Calu3 (cell line): Measurements from ENCODE around the gene SPSB4. TPM values are rescaled to one million over a fixed set of nuclear protein-coding genes. Genes with fewer than 3 reads are reported as not detected.

Source experiments
- BruUV-seq: library from RNA; stranded (reverse); fragments of 400-500 nt; replicated peaks from 2 replicates; lab custom pipeline; 2021; lab: Mats Ljungman, UMichigan
- CTCF ChIA-PET: fragments of 300-600 bp; sonication (Branson Sonifier 250); formaldehyde crosslinking; loops from one replicate; lab custom pipeline; 2022; ENCODE audit warnings: antibody characterized with exemption; lab: Charles Lee
- DNase-seq: peaks from one replicate; pipeline ENCODE4 v3.0.0; 2022
- H3K27ac Mint-ChIP-seq: one replicate; pipeline ENCODE4 v1.8.0; 2022; ENCODE audit warnings: mixed read lengths; ENCODE audit not compliant: unreplicated experiment
- H3K27me3 Mint-ChIP-seq: one replicate; pipeline ENCODE4 v1.8.0; 2022; ENCODE audit warnings: mixed read lengths; ENCODE audit not compliant: unreplicated experiment
- H3K36me3 Mint-ChIP-seq: one replicate; pipeline ENCODE4 v1.8.0; 2022; ENCODE audit warnings: mild to moderate bottlenecking, moderate library complexity, mixed read lengths; ENCODE audit not compliant: insufficient read depth, unreplicated experiment
- H3K4me1 Mint-ChIP-seq: one replicate; pipeline ENCODE4 v1.8.0; 2022; ENCODE audit warnings: mild to moderate bottlenecking, low read depth, mixed read lengths; ENCODE audit not compliant: unreplicated experiment
- H3K4me3 Mint-ChIP-seq: one replicate; pipeline ENCODE4 v1.8.0; 2022; ENCODE audit warnings: mild to moderate bottlenecking, low read depth, moderate library complexity, mixed read lengths; ENCODE audit not compliant: unreplicated experiment
- H3K9me3 Mint-ChIP-seq: one replicate; pipeline ENCODE4 v1.8.0; 2022; ENCODE audit warnings: low read depth, mixed read lengths; ENCODE audit not compliant: unreplicated experiment
- intact Hi-C: fragments of 100-400 bp; cut with micrococcal nuclease; formaldehyde crosslinking; loops from one replicate; pipeline ENCODE4 v1.10.0; 2022; ENCODE audit not compliant: unreplicated experiment
- total RNA-seq: library from RNA; stranded (reverse); gene quantifications from 2 replicates; pipeline ENCODE4 v1.2.3, GENCODE V29; 2022
- TF ChIP-seq, protein P1 (sequence below): fragments of 200-600 bp; IDR thresholded peaks from one replicate; pipeline ENCODE4 v1.8.0; 2022; ENCODE audit warnings: antibody characterized with exemption; ENCODE audit not compliant: unreplicated experiment

SPSB4 gene
- total RNA-seq, 1 experiment from 2014 or later, result not detected

DNA sequence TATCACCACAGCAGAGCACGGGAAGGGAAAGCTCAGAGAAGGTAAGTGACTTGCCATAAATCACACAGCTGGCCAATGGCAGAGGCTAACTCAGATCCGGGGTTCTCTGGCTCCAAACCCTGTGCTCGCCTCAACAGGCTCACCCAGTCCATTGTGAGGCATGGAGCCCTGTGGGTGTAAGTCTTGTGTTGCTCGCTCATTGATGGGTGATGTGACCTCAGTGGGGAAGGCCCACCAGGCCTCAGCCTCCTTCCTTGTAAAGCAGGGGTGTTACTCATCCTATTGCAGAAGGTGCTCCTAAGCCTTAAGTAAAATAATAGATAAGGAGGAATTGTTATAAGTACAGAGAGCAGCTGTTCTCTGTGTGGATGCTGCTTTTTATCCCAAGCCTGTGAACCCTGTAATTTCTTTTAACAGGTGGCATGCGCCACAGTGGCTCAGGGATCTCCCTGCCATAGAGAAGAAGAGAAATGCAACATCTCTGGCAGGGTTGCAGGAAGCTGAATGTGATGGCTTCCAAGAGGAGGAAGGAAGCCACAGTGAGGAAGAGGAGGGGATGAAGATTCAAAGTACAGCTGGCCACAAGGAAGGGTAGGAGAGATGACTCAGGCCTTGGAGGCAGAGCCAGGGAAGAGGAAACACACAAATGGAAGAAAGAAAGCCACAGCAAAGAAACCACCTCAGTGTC is 30.9 kb upstream of the SPSB4 start:
- H3K4me3 Mint-ChIP-seq, result no peak overlapping the region
- no peaks in the 10 kb centered on the region for H3K9me3 Mint-ChIP-seq
- CTCF ChIA-PET, result no interaction called here
- no peak overlapping the region for H3K27ac Mint-ChIP-seq
- intact Hi-C loops, result no loop called here
- no peaks in the 10 kb centered on the region for H3K36me3 Mint-ChIP-seq
- no peak for DNase-seq
- TF ChIP-seq, protein P1, sequence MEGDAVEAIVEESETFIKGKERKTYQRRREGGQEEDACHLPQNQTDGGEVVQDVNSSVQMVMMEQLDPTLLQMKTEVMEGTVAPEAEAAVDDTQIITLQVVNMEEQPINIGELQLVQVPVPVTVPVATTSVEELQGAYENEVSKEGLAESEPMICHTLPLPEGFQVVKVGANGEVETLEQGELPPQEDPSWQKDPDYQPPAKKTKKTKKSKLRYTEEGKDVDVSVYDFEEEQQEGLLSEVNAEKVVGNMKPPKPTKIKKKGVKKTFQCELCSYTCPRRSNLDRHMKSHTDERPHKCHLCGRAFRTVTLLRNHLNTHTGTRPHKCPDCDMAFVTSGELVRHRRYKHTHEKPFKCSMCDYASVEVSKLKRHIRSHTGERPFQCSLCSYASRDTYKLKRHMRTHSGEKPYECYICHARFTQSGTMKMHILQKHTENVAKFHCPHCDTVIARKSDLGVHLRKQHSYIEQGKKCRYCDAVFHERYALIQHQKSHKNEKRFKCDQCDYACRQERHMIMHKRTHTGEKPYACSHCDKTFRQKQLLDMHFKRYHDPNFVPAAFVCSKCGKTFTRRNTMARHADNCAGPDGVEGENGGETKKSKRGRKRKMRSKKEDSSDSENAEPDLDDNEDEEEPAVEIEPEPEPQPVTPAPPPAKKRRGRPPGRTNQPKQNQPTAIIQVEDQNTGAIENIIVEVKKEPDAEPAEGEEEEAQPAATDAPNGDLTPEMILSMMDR, result no peak
- H3K27me3 Mint-ChIP-seq, result peaks cover 32% of the 10 kb centered on the region
- BruUV-seq, result no TSS peak
- H3K4me1 Mint-ChIP-seq, result no peaks in the 10 kb centered on the region

- Mint-ChIP-seq H3K4me3 (no peak overlapping the region), H3K36me3 (no peaks in the 10 kb centered on the region), H3K27ac (no peak overlapping the region), H3K9me3 (no peaks in the 10 kb centered on the region), H3K27me3 (peaks cover 30% of the 10 kb centered on the region), H3K4me1 (no peaks in the 10 kb centered on the region)
- DNase-seq, result no peak
- CTCF ChIA-PET, result no interaction called here
- TF ChIP-seq, protein P1, result no peak
- intact Hi-C loops, result no loop called here
- no TSS peak for BruUV-seq
These were observed 29.9 kb upstream of the SPSB4 start for GRCh38 chr3:141021261-141021660.

DNA sequence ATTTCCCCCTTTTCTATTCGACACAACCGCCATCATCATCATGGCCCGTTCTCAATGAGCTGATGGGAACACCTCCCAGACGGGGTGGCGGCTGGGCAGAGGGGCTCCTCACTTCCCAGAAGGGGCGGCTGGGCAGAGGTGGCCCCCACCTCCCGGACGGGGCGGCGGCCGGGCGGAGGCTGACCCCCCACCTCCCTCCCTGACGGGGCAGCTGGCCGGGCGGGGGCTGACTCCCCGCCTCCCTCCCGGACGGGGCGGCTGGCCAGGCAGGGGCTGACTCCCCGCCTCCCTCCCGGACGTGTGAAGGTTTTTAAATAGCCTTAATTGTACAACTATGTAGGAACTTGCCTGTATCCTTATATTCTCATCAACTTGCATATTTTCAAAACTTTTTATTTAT is 20.9 kb upstream of the SPSB4 start:
- Mint-ChIP-seq H3K27ac (no peak overlapping the region), H3K27me3 (peaks cover 52% of the 10 kb centered on the region), H3K9me3 (no peaks in the 10 kb centered on the region), H3K4me3 (no peak overlapping the region), H3K4me1 (no peaks in the 10 kb centered on the region), H3K36me3 (no peaks in the 10 kb centered on the region)
- no TSS peak for BruUV-seq
- TF ChIP-seq, protein P1, result no peak
- no peak for DNase-seq
- intact Hi-C loops, result no loop called here
- CTCF ChIA-PET, result interaction anchor here (0.8 kb wide), 1 partner anchor 31 kb away, joined by 3 read pairs; no protein-coding TSS in a partner anchor

GRCh38 chr3:141039589-141039988 is 11.6 kb upstream of the SPSB4 start:
- Mint-ChIP-seq H3K27me3 (peaks cover 24% of the 10 kb centered on the region), H3K4me3 (no peak overlapping the region), H3K27ac (no peak overlapping the region), H3K9me3 (no peaks in the 10 kb centered on the region), H3K36me3 (no peaks in the 10 kb centered on the region), H3K4me1 (no peaks in the 10 kb centered on the region)
- DNase-seq, result no peak
- intact Hi-C loops, result no loop called here
- CTCF ChIA-PET, result interaction anchor here (0.6 to 0.8 kb wide), 3 partner anchors 28 to 1290 kb away, joined by 3 read pairs; no protein-coding TSS in a partner anchor
- TF ChIP-seq, protein P1, result no peak
- no TSS peak for BruUV-seq
